ENCODE results near the gene XRCC3. TPM values are rescaled to one million over a fixed set of nuclear protein-coding genes. Genes with fewer than 3 reads are reported as not detected.

Gene XRCC3
- total RNA-seq, 1 donor from 2014 or later: 4.1 TPM

GRCh38 chr14:103685276-103686211, 29.7 kb downstream of the XRCC3 start:
- H3K9me3 ChIP-seq (replicated peaks): no peaks in the 10 kb centered on the region
- intact Hi-C loops (cut with micrococcal nuclease): no loop called here
- H3K4me3 ChIP-seq: no peak overlapping the region
- DNase-seq: no peak
- no peaks in the 10 kb centered on the region for H3K27me3 ChIP-seq (ENCODE audit: low read depth)
- H3K27ac ChIP-seq (replicated peaks): no peak overlapping the region
- no peak for TF ChIP-seq CTCF (IDR thresholded peaks at IDR 0.05; ENCODE audit: borderline replicate concordance)
- H3K4me1 ChIP-seq: peaks cover 68% of the 10 kb centered on the region
- H3K36me3 ChIP-seq: peaks cover 77% of the 10 kb centered on the region

- DNase-seq: no peak
- Histone ChIP-seq H3K36me3 (peaks cover 84% of the 10 kb centered on the region), H3K27ac (replicated peaks) (no peak overlapping the region), H3K9me3 (replicated peaks) (no peaks in the 10 kb centered on the region), H3K4me3 (no peak overlapping the region), H3K27me3 (ENCODE audit: low read depth) (no peaks in the 10 kb centered on the region), H3K4me1 (peaks cover 68% of the 10 kb centered on the region)
- no peak for TF ChIP-seq CTCF (IDR thresholded peaks at IDR 0.05; ENCODE audit: borderline replicate concordance)
- intact Hi-C loops (cut with micrococcal nuclease): no loop called here
These were observed 30.4 kb downstream of the XRCC3 start for GRCh38 chr14:103684871-103685270.

GRCh38 chr14:103684471-103684870, 30.8 kb downstream of the XRCC3 start:
- Histone ChIP-seq H3K4me3 (no peak overlapping the region), H3K27ac (replicated peaks) (peak overlapping the region; percentile 36), H3K9me3 (replicated peaks) (no peaks in the 10 kb centered on the region), H3K27me3 (ENCODE audit: low read depth) (no peaks in the 10 kb centered on the region), H3K4me1 (peaks cover 68% of the 10 kb centered on the region), H3K36me3 (peaks cover 88% of the 10 kb centered on the region)
- intact Hi-C loops (cut with micrococcal nuclease): no loop called here
- DNase-seq: no peak
- TF ChIP-seq CTCF (IDR thresholded peaks at IDR 0.05; ENCODE audit: borderline replicate concordance): no peak

GRCh38 chr14:103683139-103683538, 32.1 kb downstream of the XRCC3 start:
- peaks cover 69% of the 10 kb centered on the region for H3K4me1 ChIP-seq
- TF ChIP-seq CTCF (IDR thresholded peaks at IDR 0.05; ENCODE audit: borderline replicate concordance): no peak

GRCh38 chr14:103680491-103681231, 34.6 kb downstream of the XRCC3 start:
- Histone ChIP-seq H3K36me3 (peaks cover 98% of the 10 kb centered on the region), H3K27me3 (ENCODE audit: low read depth) (no peaks in the 10 kb centered on the region), H3K4me1 (peaks cover 65% of the 10 kb centered on the region), H3K9me3 (replicated peaks) (no peaks in the 10 kb centered on the region), H3K4me3 (no peak overlapping the region), H3K27ac (replicated peaks) (no peak overlapping the region)
- TF ChIP-seq CTCF (IDR thresholded peaks at IDR 0.05; ENCODE audit: borderline replicate concordance): no peak
- no peak for DNase-seq
- intact Hi-C loops (cut with micrococcal nuclease): no loop called here

More at GRCh38 chr14:103683139-103683538, 32.1 kb downstream of the XRCC3 start:
- Histone ChIP-seq H3K36me3 (peaks cover 90% of the 10 kb centered on the region), H3K27me3 (ENCODE audit: low read depth) (no peaks in the 10 kb centered on the region), H3K9me3 (replicated peaks) (no peaks in the 10 kb centered on the region), H3K4me3 (no peak overlapping the region), H3K27ac (replicated peaks) (no peak overlapping the region)
- no peak for DNase-seq
- intact Hi-C loops (cut with micrococcal nuclease): no loop called here
